ENCODE measurements around the gene MADCAM1. TPM values are rescaled to one million over a fixed set of nuclear protein-coding genes. Genes with fewer than 3 reads are reported as not detected.

The MADCAM1 gene
- total RNA-seq, 2 donors from 2014 or later = 0.80 to 0.91 TPM

GRCh38 chr19:535017-535835 is 38.9 kb downstream of the MADCAM1 start:
- Histone ChIP-seq H3K9me3 (no peaks in the 10 kb centered on the region), H3K4me1 (replicated peaks) (peaks cover 9% of the 10 kb centered on the region), H3K27ac (no peak overlapping the region), H3K36me3 (peaks cover 5 to 10% of the 10 kb centered on the region in 2 donors), H3K4me3 (no peak overlapping the region), H3K27me3 (replicated peaks; ENCODE audit: insufficient read depth) (no peaks in the 10 kb centered on the region)
- intact Hi-C loops (cut with DNase I) = no loop called here
- no peak for TF ChIP-seq CTCF (IDR thresholded peaks at IDR 0.05)
- no peak for TF ChIP-seq POLR2AphosphoS5 (IDR thresholded peaks at IDR 0.05)
- no peak for TF ChIP-seq POLR2A (IDR thresholded peaks at IDR 0.05)
- 56% methylated on average over 16 of the region's 16 CpGs for WGBS
- DNase-seq (ENCODE audit: low spot score) = no peak

DNA sequence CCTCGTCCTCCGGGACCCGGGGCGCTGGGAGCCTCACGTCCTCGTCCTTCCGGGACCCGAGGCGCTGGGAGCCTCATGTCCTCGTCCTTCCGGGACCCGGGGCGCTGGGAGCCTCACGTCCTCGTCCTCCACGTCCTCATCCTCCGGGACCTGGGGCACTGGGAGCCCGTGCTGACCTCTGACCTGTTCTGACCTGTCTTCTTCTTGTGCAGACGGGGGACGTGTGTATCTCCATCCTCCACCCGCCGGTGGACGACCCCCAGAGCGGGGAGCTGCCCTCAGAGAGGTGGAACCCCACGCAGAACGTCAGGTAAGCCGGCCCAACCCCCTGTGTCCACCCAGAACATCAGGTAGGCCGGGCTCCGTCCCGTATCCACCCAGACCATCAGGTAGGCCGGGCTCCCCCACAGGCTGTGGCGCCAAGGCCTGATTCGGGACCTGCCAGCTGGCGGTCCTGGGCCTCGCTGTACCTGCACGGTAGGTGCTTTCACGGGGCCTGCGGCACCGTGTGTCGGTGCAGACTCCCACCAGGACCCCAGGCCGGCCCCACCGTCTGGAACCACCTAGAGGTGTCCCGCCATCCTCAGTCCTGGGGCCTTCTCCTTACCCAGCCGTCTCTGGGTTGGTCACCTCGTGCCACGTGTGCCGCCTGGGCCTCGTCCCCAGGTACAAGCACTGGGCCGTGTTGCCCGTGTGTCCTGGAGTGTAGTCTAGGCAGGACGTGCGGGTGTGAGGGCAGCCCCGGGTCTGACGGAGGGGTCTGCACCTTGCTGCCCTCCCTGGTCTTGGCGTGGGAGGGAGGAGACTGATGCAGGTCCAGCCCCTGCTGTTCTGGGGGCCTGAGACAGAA is 40.0 kb downstream of the MADCAM1 start:
- WGBS = 90% methylated on average over 43 of the region's 55 CpGs
- no peak for DNase-seq (ENCODE audit: low spot score)

GRCh38 chr19:536881-537404 is 40.7 kb downstream of the MADCAM1 start:
- intact Hi-C loops (cut with DNase I) = no loop called here
- Histone ChIP-seq H3K27me3 (replicated peaks; ENCODE audit: insufficient read depth) (no peaks in the 10 kb centered on the region), H3K4me3 (no peak overlapping the region), H3K9me3 (no peaks in the 10 kb centered on the region), H3K4me1 (replicated peaks) (peaks cover 9% of the 10 kb centered on the region), H3K27ac (no peak overlapping the region), H3K36me3 (peaks cover 5 to 21% of the 10 kb centered on the region in 2 donors)
- no peak for TF ChIP-seq CTCF (IDR thresholded peaks at IDR 0.05)
- no peak for TF ChIP-seq POLR2A (IDR thresholded peaks at IDR 0.05)
- TF ChIP-seq POLR2AphosphoS5 (IDR thresholded peaks at IDR 0.05) = no peak
- 96% methylated on average over 26 of the region's 26 CpGs for WGBS
- DNase-seq (ENCODE audit: low spot score) = no peak

More for the DNA sequence above, 40.0 kb downstream of the MADCAM1 start:
- Histone ChIP-seq H3K4me3 (no peak overlapping the region), H3K9me3 (no peaks in the 10 kb centered on the region), H3K36me3 (peaks cover 5 to 15% of the 10 kb centered on the region in 2 donors), H3K27ac (no peak overlapping the region), H3K27me3 (replicated peaks; ENCODE audit: insufficient read depth) (no peaks in the 10 kb centered on the region), H3K4me1 (replicated peaks) (peaks cover 9% of the 10 kb centered on the region)
- TF ChIP-seq CTCF (IDR thresholded peaks at IDR 0.05) = no peak
- TF ChIP-seq POLR2A (IDR thresholded peaks at IDR 0.05) = no peak
- no peak for TF ChIP-seq POLR2AphosphoS5 (IDR thresholded peaks at IDR 0.05)
- intact Hi-C loops (cut with DNase I) = no loop called here

DNA sequence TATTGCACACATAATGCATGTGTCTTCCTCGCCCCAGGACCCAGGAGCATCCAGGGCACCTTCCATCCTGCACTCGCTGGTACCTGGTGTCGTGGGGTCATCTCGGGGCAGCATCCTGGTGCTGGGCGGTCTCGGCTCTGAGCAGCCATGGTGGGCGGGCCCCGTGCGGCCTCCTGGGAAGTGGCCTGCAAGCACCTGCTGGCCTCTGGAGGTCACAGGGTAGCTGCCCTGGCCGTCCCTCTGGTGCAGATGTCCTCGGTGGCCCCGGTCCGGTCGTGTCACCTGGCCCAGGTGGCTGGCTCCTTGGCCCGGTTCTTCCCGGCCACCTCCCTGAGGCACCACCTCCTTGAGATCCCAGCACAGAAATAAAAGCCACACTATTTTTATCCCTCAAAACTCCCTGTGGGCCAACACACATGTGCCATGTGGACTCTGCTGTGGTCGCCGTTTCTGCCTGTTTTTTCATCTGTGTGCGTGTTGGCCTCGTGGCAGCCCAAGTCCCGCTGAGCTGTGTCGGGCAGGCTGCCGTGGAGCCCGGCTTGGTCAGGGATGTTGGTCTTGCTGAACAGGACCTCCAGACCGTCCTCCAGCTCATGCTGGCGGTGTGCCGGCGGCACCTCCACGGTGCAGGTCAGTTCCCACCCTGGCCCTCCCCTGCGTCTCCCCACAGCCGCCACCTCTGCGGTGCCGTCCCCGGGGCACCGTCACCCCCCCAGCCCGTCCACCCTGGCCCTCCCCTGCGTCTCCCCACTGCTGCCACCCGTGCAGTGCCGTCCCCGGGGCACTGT is 42.5 kb downstream of the MADCAM1 start:
- DNase-seq (ENCODE audit: low spot score) = no peak
- peaks cover 2% of the 10 kb centered on the region for H3K4me1 ChIP-seq (replicated peaks)
- no peak for TF ChIP-seq POLR2A (IDR thresholded peaks at IDR 0.05)
- TF ChIP-seq POLR2AphosphoS5 (IDR thresholded peaks at IDR 0.05) = no peak
- TF ChIP-seq CTCF (IDR thresholded peaks at IDR 0.05) = no peak
- peaks cover 5 to 21% of the 10 kb centered on the region in 2 donors for H3K36me3 ChIP-seq
- no peaks in the 10 kb centered on the region for H3K27me3 ChIP-seq (replicated peaks; ENCODE audit: insufficient read depth)
- no peaks in the 10 kb centered on the region for H3K9me3 ChIP-seq
- H3K27ac ChIP-seq = no peak overlapping the region
- intact Hi-C loops (cut with DNase I) = no loop called here
- no peak overlapping the region for H3K4me3 ChIP-seq
- 81% methylated on average over 35 of the region's 40 CpGs for WGBS
